Ovary (tissue), 3 donors: ENCODE measurements around the gene SFTPB.

ENCODE experiments used
- CTCF ChIP-seq, 3 donors: fragments of 450-650 bp in 2 of 3; fragments of 200-600 bp in 1 of 3; IDR thresholded peaks; one replicate each; pipeline versions ENCODE4 v1.5.1 to v1.8.0; 2016 to 2022; ENCODE audit warnings: antibody characterized with exemption in 3 of 3, mild to moderate bottlenecking in 1 of 3
- EP300 ChIP-seq: sonication (generic); formaldehyde crosslinking; IDR thresholded peaks from one replicate; pipeline ENCODE4 v1.6.1; 2017; ENCODE audit warnings: antibody characterized with exemption
- POLR2A ChIP-seq: fragments of 450-650 bp; IDR thresholded peaks from one replicate; pipeline ENCODE4 v1.6.1; 2017; ENCODE audit warnings: antibody characterized with exemption, mild to moderate bottlenecking, moderate library complexity
- donor health status: DM: no; HTN: no; CAD: no.

- TF ChIP-seq CTCF (IDR thresholded peaks at IDR 0.05) (no peak), POLR2A (no peak), EP300 (no peak)
Measured at GRCh38 chr2:85681776-85682175, 13.8 kb upstream of the SFTPB start.
